ENCODE data around the gene FMN1. TPM values are rescaled to one million over a fixed set of nuclear protein-coding genes. Genes with fewer than 3 reads are reported as not detected.

Gene FMN1
- polyA plus RNA-seq, 1 donor from 2014 or later: 0.40 TPM

DNA sequence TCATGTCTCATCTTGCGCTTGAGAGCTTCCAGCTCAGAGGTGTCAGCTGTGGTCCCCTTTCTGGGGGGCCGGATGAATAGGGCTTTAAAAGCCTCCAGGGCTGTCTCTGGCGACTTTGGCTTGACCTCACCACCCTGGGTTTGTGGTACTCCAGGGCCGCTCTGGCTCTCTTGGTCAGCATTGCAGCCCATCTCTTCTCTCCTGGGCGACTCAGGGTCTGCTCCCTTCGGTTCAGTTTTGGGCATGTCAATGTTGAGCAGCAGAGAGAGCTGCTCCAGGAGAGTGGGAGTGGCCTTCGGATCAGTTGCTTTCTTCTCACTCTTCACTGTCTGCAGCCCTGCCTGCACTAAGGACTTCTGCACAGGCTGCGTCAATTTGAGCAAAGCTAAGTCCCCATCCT, 127.9 kb downstream of the FMN1 start:
- H4K20me1 ChIP-seq (ENCODE audit: insufficient read depth): no peaks in the 10 kb centered on the region
- no peaks in the 10 kb centered on the region for H3K36me3 ChIP-seq (ENCODE audit: insufficient read depth, low read length)
- H2AFZ ChIP-seq (ENCODE audit: low read depth, low read length): no peak overlapping the region
- H3K9me3 ChIP-seq (ENCODE audit: low read length): no peaks in the 10 kb centered on the region
- H3K4me2 ChIP-seq (ENCODE audit: low read length): no peak overlapping the region
- H3F3A ChIP-seq (ENCODE audit: insufficient read depth, low read length, poor library complexity, severe bottlenecking): no peaks in the 10 kb centered on the region
- H3K9ac ChIP-seq (ENCODE audit: low read length): no peak overlapping the region
- H3K79me2 ChIP-seq (replicated peaks; ENCODE audit: insufficient read depth, low read length): no peaks in the 10 kb centered on the region
- H3K9me2 ChIP-seq (ENCODE audit: insufficient read depth, low read length): no peaks in the 10 kb centered on the region
- no peak overlapping the region for H3K27ac ChIP-seq (ENCODE audit: low read length)
- H3K4me3 ChIP-seq (ENCODE audit: low read length): no peak overlapping the region
- H3K27me3 ChIP-seq (ENCODE audit: insufficient read depth, low read depth, low read length): no peaks in the 10 kb centered on the region
- TF ChIP-seq, protein P1, sequence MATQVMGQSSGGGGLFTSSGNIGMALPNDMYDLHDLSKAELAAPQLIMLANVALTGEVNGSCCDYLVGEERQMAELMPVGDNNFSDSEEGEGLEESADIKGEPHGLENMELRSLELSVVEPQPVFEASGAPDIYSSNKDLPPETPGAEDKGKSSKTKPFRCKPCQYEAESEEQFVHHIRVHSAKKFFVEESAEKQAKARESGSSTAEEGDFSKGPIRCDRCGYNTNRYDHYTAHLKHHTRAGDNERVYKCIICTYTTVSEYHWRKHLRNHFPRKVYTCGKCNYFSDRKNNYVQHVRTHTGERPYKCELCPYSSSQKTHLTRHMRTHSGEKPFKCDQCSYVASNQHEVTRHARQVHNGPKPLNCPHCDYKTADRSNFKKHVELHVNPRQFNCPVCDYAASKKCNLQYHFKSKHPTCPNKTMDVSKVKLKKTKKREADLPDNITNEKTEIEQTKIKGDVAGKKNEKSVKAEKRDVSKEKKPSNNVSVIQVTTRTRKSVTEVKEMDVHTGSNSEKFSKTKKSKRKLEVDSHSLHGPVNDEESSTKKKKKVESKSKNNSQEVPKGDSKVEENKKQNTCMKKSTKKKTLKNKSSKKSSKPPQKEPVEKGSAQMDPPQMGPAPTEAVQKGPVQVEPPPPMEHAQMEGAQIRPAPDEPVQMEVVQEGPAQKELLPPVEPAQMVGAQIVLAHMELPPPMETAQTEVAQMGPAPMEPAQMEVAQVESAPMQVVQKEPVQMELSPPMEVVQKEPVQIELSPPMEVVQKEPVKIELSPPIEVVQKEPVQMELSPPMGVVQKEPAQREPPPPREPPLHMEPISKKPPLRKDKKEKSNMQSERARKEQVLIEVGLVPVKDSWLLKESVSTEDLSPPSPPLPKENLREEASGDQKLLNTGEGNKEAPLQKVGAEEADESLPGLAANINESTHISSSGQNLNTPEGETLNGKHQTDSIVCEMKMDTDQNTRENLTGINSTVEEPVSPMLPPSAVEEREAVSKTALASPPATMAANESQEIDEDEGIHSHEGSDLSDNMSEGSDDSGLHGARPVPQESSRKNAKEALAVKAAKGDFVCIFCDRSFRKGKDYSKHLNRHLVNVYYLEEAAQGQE (IDR thresholded peaks at IDR 0.05; ENCODE audit: borderline replicate concordance): no peak
- no peak for TF ChIP-seq TAF1 (IDR thresholded peaks at IDR 0.05; ENCODE audit: low read depth)
- no peak for TF ChIP-seq RAD21 (conservative IDR thresholded peaks at IDR 0.05)
- no peak for TF ChIP-seq POLR2AphosphoS5 (IDR thresholded peaks at IDR 0.05)
- no peak for TF ChIP-seq SMC3 (conservative IDR thresholded peaks at IDR 0.05; ENCODE audit: poor library complexity)
- no peak for TF ChIP-seq EP300 (conservative IDR thresholded peaks at IDR 0.05; ENCODE audit: poor library complexity, severe bottlenecking)
- TF ChIP-seq CTCF (IDR thresholded peaks at IDR 0.05; ENCODE audit: poor library complexity, severe bottlenecking): no peak
- TF ChIP-seq EZH2 (IDR thresholded peaks at IDR 0.05; ENCODE audit: borderline replicate concordance, insufficient read depth, low read length, poor library complexity, severe bottlenecking): no peak
- no peak for TF ChIP-seq MXI1 (conservative IDR thresholded peaks at IDR 0.05; ENCODE audit: poor library complexity, severe bottlenecking)

GRCh38 chr15:33064878-33065277, 129.6 kb downstream of the FMN1 start:
- no peaks in the 10 kb centered on the region for H3F3A ChIP-seq (ENCODE audit: insufficient read depth, low read length, poor library complexity, severe bottlenecking)
- no peak overlapping the region for H3K9ac ChIP-seq (ENCODE audit: low read length)
- no peak overlapping the region for H2AFZ ChIP-seq (ENCODE audit: low read depth, low read length)
- no peaks in the 10 kb centered on the region for H3K79me2 ChIP-seq (replicated peaks; ENCODE audit: insufficient read depth, low read length)
- no peak overlapping the region for H3K4me2 ChIP-seq (ENCODE audit: low read length)
- H3K27ac ChIP-seq (ENCODE audit: low read length): no peak overlapping the region
- H3K27me3 ChIP-seq (ENCODE audit: insufficient read depth, low read depth, low read length): no peaks in the 10 kb centered on the region
- no peaks in the 10 kb centered on the region for H3K9me3 ChIP-seq (ENCODE audit: low read length)
- no peaks in the 10 kb centered on the region for H4K20me1 ChIP-seq (ENCODE audit: insufficient read depth)
- H3K9me2 ChIP-seq (ENCODE audit: insufficient read depth, low read length): no peaks in the 10 kb centered on the region
- no peaks in the 10 kb centered on the region for H3K36me3 ChIP-seq (ENCODE audit: insufficient read depth, low read length)
- TF ChIP-seq RAD21 (conservative IDR thresholded peaks at IDR 0.05) (no peak), MXI1 (conservative IDR thresholded peaks at IDR 0.05; ENCODE audit: poor library complexity, severe bottlenecking) (no peak), CTCF (IDR thresholded peaks at IDR 0.05; ENCODE audit: poor library complexity, severe bottlenecking) (no peak), TAF1 (IDR thresholded peaks at IDR 0.05; ENCODE audit: low read depth) (no peak), EP300 (conservative IDR thresholded peaks at IDR 0.05; ENCODE audit: poor library complexity, severe bottlenecking) (no peak), EZH2 (IDR thresholded peaks at IDR 0.05; ENCODE audit: borderline replicate concordance, insufficient read depth, low read length, poor library complexity, severe bottlenecking) (no peak), SMC3 (conservative IDR thresholded peaks at IDR 0.05; ENCODE audit: poor library complexity) (no peak), POLR2AphosphoS5 (IDR thresholded peaks at IDR 0.05) (no peak)
- TF ChIP-seq, protein P1 (IDR thresholded peaks at IDR 0.05; ENCODE audit: borderline replicate concordance): no peak
- H3K4me3 ChIP-seq (ENCODE audit: low read length): no peak overlapping the region
